K562 (cell line): ENCODE data around the gene ICE2. TPM values are rescaled to one million over a fixed set of nuclear protein-coding genes. Genes with fewer than 3 reads are reported as not detected.
A peak's percentile ranks its signal among the peaks of the same experiment; 100 is the strongest.

Experiments used
- CCNT2 ChIP-seq: IDR thresholded peaks from 2 replicates; pipeline ENCODE4 v1.6.1; 2011; ENCODE audit warnings: borderline replicate concordance, low read depth, mild to moderate bottlenecking, moderate library complexity, mixed read lengths, low read length; ENCODE audit not compliant: insufficient read length; ENCODE audit errors: extremely low read depth
- ELF4 ChIP-seq: fragments of 450-650 bp; formaldehyde crosslinking; IDR thresholded peaks from 2 replicates; pipeline ENCODE4 v1.4.0; 2022; ENCODE audit warnings: missing genetic modification characterization
- ETV5 ChIP-seq: sonication (generic); formaldehyde crosslinking; IDR thresholded peaks from 2 replicates; pipeline ENCODE4 v1.4.0; 2020; ENCODE audit warnings: low read depth, mild to moderate bottlenecking, missing genetic modification reagents
- HMGN3 ChIP-seq: IDR thresholded peaks from 2 replicates; pipeline ENCODE4 v1.6.1; 2011; ENCODE audit warnings: borderline replicate concordance, low read depth, mild to moderate bottlenecking, mixed read lengths, low read length; ENCODE audit not compliant: insufficient read length; ENCODE audit errors: extremely low read depth
- HNRNPLL ChIP-seq: fragments of 200-400 bp; formaldehyde crosslinking; IDR thresholded peaks from 2 replicates; pipeline ENCODE4 v1.6.1; 2017; ENCODE audit warnings: low read length, low read depth, mild to moderate bottlenecking; ENCODE audit not compliant: poor library complexity, severe bottlenecking
- LCOR ChIP-seq: sonication (generic); formaldehyde crosslinking; IDR thresholded peaks from 2 replicates; pipeline ENCODE4 v1.8.0; 2022; ENCODE audit warnings: mild to moderate bottlenecking, missing genetic modification reagents
- MTA1 ChIP-seq: fragments of 450-650 bp; IDR thresholded peaks from 2 replicates; pipeline ENCODE4 v1.6.1; 2017; ENCODE audit warnings: borderline replicate concordance
- MYC ChIP-seq, 2 experiments: fragments of 250-450 bp in 1 of 2; sonication (Bioruptor Pico) in 1 of 2; IDR thresholded peaks; 2 replicates each; pipeline versions ENCODE4 v1.5.1 to v1.6.1; 2012 to 2021; ENCODE audit warnings: low read depth in 2 of 2, borderline replicate concordance in 1 of 2, improper control_type of control experiment in 1 of 2, low read length in 1 of 2, mild to moderate bottlenecking in 1 of 2, moderate library complexity in 1 of 2
- PHB ChIP-seq: fragments of 250-450 bp; sonication (Bioruptor Pico); IDR thresholded peaks from 2 replicates; pipeline ENCODE4 v1.5.0; 2021
- POLR2AphosphoS2 ChIP-seq: IDR thresholded peaks from 2 replicates; pipeline ENCODE4 v1.6.1; 2012; ENCODE audit warnings: low read length, improper control_type of control experiment
- RB1 ChIP-seq: fragments of 450-650 bp; IDR thresholded peaks from 2 replicates; pipeline ENCODE4 v1.6.1; 2017; ENCODE audit warnings: low read depth, mild to moderate bottlenecking
- RBFOX2 ChIP-seq: fragments of 200-400 bp; formaldehyde crosslinking; IDR thresholded peaks from 2 replicates; pipeline ENCODE4 v1.6.1; 2017; ENCODE audit warnings: low read depth, mild to moderate bottlenecking, low read length, moderate library complexity
- RNF2 ChIP-seq: sonication (generic); IDR thresholded peaks from 2 replicates; pipeline ENCODE4 v1.6.1; 2016
- SNRNP70 ChIP-seq: fragments of 200-400 bp; formaldehyde crosslinking; optimal IDR thresholded peaks from 2 replicates; pipeline ENCODE3; 2017; ENCODE audit warnings: low read depth, low read length
- SP2 ChIP-seq: IDR thresholded peaks from 2 replicates; pipeline ENCODE4 v1.6.1; 2011; ENCODE audit warnings: mild to moderate bottlenecking, low read depth, low read length, moderate library complexity; ENCODE audit not compliant: poor library complexity, severe bottlenecking; ENCODE audit errors: extremely low read depth
- STAT5A ChIP-seq: IDR thresholded peaks from 2 replicates; pipeline ENCODE4 v1.6.1; 2012; ENCODE audit warnings: low read length, inconsistent platforms, borderline replicate concordance
- TEAD1 ChIP-seq, 2 experiments: fragments of 450-650 bp in 1 of 2; sonication (generic) in 1 of 2; formaldehyde crosslinking; IDR thresholded peaks; 2 replicates each; pipeline versions ENCODE4 v1.4.0 to v1.8.0; 2020 to 2022; ENCODE audit warnings: mild to moderate bottlenecking in 2 of 2, missing genetic modification reagents in 1 of 2
- TRIM28 ChIP-seq: fragments of 450-650 bp; IDR thresholded peaks from 2 replicates; pipeline ENCODE4 v1.6.1; 2017
- WHSC1 ChIP-seq: IDR thresholded peaks from one replicate; pipeline ENCODE4 v1.6.1; 2012; ENCODE audit warnings: low read length, control low read depth, inconsistent platforms
- XRCC5 ChIP-seq: fragments of 200-400 bp; formaldehyde crosslinking; IDR thresholded peaks from 2 replicates; pipeline ENCODE4 v1.6.1; 2017; ENCODE audit warnings: low read depth, mild to moderate bottlenecking, low read length
- ZBTB7A ChIP-seq: IDR thresholded peaks from 2 replicates; pipeline ENCODE4 v1.6.1; 2011; ENCODE audit warnings: low read depth, mild to moderate bottlenecking, low read length, moderate library complexity, borderline replicate concordance; ENCODE audit not compliant: control insufficient read depth
- ZNF217 ChIP-seq: sonication (generic); formaldehyde crosslinking; IDR thresholded peaks from 2 replicates; pipeline ENCODE4 v1.8.0; 2022; ENCODE audit warnings: mild to moderate bottlenecking, missing genetic modification reagents
- ZNF561 ChIP-seq: fragments of 450-650 bp; formaldehyde crosslinking; conservative IDR thresholded peaks from 2 replicates; pipeline ENCODE4 v1.4.0; 2020; ENCODE audit warnings: mild to moderate bottlenecking, moderate library complexity
- ZNF699 ChIP-seq: fragments of 250-450 bp; sonication (Bioruptor Pico); IDR thresholded peaks from 2 replicates; pipeline ENCODE4 v1.8.0; 2021; ENCODE audit warnings: mild to moderate bottlenecking, moderate library complexity; ENCODE audit not compliant: insufficient replicate concordance
- ZSCAN29 ChIP-seq: fragments of 450-650 bp; IDR thresholded peaks from 2 replicates; pipeline ENCODE4 v1.6.1; 2017
- polyA plus RNA-seq, 8 experiments: library from polyadenylated mRNA; depleted of rRNA in 4 of 8; stranded (reverse) in 5 of 8; unstranded in 3 of 8; fragments of >200 nt; fragmentation: Nextera tagmentation in 2 of 8; fragmentation: Illumina TruSeq in 1 of 8; extraction: Ambion mirVana in 2 of 8; extraction: Trizol in 1 of 8; gene quantifications; 2 replicates each; pipeline versions ENCODE4 v1.2.1 to v1.2.3, GENCODE V29; 2011 to 2014; ENCODE audit warnings: inconsistent platforms in 1 of 8, missing spikeins in 1 of 8
- total RNA-seq, 7 experiments: library from RNA; depleted of rRNA in 6 of 7; stranded (reverse); fragments of >200 nt in 6 of 7; fragmentation: Illumina TruSeq in 2 of 7; extraction: Trizol in 2 of 7; gene quantifications; 2 replicates each; pipeline versions ENCODE4 v1.2.1 to v1.2.3, GENCODE V29; 2011 to 2021; ENCODE audit warnings: low replicate concordance in 1 of 7
- TF ChIP-seq, protein P1 (sequence below): fragments of 250-450 bp; sonication (Bioruptor Pico); IDR thresholded peaks from 2 replicates; pipeline ENCODE4 v1.5.0; 2020; ENCODE audit warnings: mild to moderate bottlenecking
- TF ChIP-seq, protein P2 (sequence below): sonication (generic); formaldehyde crosslinking; IDR thresholded peaks from 2 replicates; pipeline ENCODE4 v1.8.0; 2022; ENCODE audit warnings: missing genetic modification reagents, mild to moderate bottlenecking, moderate library complexity, borderline replicate concordance

The ICE2 gene
- total and polyA plus RNA-seq, 9 of the 15 experiments (the other 6 are each of a cell fraction or from before 2014, with no cell fraction given), result 21.8 to 87.9 (median 58.1) TPM

DNA sequence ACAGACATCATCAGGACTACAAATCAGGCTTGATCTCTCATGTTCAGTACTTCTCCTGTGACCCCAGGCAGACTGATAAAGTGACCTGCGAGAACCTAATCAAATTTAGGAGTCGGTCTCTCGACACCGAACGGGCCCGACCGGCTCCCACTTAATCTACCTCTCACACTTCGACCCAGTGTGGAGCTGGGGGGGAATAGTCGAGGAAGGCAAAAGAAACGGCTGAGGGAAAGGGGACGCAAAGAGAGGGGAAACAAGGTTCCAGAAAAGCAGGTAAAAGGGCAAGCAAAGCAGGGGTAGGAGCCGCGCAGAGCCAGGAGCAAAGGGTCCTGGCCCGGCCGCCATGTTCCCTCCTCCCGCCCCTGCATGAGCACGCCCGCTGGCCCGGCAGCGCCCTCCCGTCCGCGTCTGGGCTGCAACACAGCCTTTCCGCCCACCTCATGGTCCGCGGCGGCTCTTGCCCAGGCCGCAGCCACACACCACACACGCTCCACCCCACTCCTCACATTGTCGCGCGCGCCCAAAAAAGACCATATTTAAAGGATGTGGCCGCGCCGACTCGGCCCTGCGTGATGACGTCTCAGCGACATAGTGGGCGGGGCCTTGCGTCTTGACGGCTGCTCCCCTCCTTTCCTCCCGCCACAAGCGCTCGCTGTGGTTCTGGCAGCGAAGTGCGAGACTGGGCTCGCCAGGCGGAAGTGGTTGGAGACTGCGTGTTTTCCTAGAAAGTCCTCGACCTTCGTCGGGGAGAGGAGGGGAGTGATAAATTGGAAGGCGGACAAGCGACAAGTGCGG is at the start of gene ICE2 (continued):
- TF ChIP-seq MYC (IDR thresholded peaks at IDR 0.05; ENCODE audit: low read depth, low read length) (peak; percentile 95), MYC (CRISPR knock-in tag; IDR thresholded peaks at IDR 0.05; ENCODE audit: borderline replicate concordance, low read depth) (peak; percentile 91; the same call in 1 of the 2 replicates), SNRNP70 (no peak), HMGN3 (peak; percentile 73), ZSCAN29 (0 out of 2 replicates have a peak, but pooled peaks have one; percentile 4), XRCC5 (peak; percentile 62; the same call in 1 of the 2 replicates), TEAD1 (CRISPR knock-in tag; IDR thresholded peaks at IDR 0.05) (no peak), MTA1 (peak; percentile 98), ETV5 (CRISPR knock-in tag) (peak; percentile 84), CCNT2 (peak; percentile 59), ZNF561 (CRISPR knock-in tag) (no peak), ELF4 (CRISPR knock-in tag) (0 out of 2 replicates have a peak, but pooled peaks have one; percentile 44), SP2 (no peak), RB1 (peak; percentile 87; the same call in 1 of the 2 replicates), TRIM28 (0 out of 2 replicates have a peak, but pooled peaks have one; percentile 19), ZNF699 (CRISPR knock-in tag) (no peak), POLR2AphosphoS2 (peak; percentile 59; the same call in 1 of the 2 replicates), RNF2 (peak; percentile 78), PHB (no peak), ZNF217 (CRISPR knock-in tag) (no peak), RBFOX2 (peak; percentile 100), ZBTB7A (peak; percentile 43; the same call in 1 of the 2 replicates), WHSC1 (peak; percentile 34), STAT5A (peak; percentile 55; the same call in 1 of the 2 replicates), LCOR (CRISPR knock-in tag) (peak; percentile 94), HNRNPLL (peak; percentile 92)
- TF ChIP-seq, protein P1, sequence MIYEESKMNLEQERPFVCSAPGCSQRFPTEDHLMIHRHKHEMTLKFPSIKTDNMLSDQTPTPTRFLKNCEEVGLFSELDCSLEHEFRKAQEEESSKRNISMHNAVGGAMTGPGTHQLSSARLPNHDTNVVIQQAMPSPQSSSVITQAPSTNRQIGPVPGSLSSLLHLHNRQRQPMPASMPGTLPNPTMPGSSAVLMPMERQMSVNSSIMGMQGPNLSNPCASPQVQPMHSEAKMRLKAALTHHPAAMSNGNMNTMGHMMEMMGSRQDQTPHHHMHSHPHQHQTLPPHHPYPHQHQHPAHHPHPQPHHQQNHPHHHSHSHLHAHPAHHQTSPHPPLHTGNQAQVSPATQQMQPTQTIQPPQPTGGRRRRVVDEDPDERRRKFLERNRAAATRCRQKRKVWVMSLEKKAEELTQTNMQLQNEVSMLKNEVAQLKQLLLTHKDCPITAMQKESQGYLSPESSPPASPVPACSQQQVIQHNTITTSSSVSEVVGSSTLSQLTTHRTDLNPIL (CRISPR knock-in tag), result no peak
- TF ChIP-seq, protein P2, sequence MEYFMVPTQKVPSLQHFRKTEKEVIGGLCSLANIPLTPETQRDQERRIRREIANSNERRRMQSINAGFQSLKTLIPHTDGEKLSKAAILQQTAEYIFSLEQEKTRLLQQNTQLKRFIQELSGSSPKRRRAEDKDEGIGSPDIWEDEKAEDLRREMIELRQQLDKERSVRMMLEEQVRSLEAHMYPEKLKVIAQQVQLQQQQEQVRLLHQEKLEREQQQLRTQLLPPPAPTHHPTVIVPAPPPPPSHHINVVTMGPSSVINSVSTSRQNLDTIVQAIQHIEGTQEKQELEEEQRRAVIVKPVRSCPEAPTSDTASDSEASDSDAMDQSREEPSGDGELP (CRISPR knock-in tag), result peak; percentile 85
